Stimulated activated CD4-positive, alpha-beta T cell treated with anti-CD3 and anti-CD28 coated beads, TNF-alpha, amount 100 ng/mL, for 1 hour (primary cell): ENCODE measurements around the gene MSS51.

Experiments
- DNase-seq, 3 donors: peaks; one replicate each; pipeline ENCODE4 v3.0.0-alpha.2; 2020; ENCODE audit warnings: low read depth in 3 of 3, low spot score in 1 of 3

MSS51 gene

GRCh38 chr10:73433538-73433867, at the start of gene MSS51:
Gene MSS51, minus strand, starts transcription at chr10:73433561. Its CDS starts 5,277 bp downstream, at chr10:73428284.
- no peak for DNase-seq

- no peak for DNase-seq
These were observed 46.8 kb upstream of the MSS51 start for GRCh38 chr10:73480158-73480557.

DNA sequence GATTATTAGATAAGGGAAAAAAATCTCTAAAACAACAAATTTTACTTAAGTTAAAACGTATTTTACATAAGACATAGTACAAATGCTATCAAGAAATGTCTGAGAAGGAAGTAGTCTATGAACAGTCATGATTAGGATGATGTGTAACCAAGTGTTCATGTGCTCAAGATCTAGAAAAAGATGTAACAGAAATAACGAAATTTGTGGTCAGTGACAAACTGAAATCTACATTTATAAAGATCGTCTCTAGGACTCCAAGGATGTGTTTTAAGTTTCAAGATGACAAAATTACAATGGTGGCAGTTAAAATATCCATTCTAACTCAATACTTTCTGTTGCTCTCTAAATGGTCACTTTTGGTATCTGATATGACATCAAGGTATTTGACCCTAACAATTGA, 45.3 kb upstream of the MSS51 start:
- no peak for DNase-seq

DNA sequence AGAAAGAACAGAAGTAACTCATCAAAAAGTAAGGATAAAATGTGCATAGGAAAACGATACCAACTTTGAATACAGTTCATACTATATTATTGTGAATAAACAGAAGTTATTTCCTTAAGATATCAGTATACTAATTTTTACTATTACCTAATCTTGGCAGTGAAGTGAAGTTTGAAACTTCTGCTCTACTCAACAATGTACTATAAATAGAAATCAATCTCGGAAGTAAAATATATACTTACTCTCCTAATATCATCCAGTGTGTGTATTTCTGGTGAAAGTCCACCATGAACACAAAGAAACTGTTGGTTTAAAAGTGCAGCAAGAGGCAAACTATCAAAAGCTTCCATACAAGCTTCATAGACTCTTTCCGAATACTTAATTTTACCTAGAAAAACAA, 37.9 kb upstream of the MSS51 start:
- DNase-seq: no peak

DNA sequence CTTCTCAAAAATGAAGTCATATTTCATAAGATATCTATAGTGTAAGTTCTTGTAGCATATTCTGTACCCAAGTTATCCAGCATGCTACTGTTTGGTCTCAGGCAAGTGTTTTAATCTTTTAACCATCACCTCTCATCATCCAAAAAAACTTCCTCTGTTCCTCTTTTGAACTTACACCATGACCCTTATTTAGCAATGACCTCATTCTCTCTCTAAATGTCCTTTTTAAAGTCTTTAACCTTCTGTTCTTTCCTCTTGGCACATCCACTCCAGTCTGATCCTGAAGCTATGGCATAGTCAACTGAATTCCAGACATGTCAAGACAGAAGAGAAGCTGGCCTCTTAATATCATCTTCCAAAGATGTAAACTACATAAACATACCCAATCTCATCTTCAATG, 36.2 kb upstream of the MSS51 start:
- DNase-seq: no peak

- no peak for DNase-seq
These were observed 33.8 kb upstream of the MSS51 start for GRCh38 chr10:73467206-73467605.

DNA sequence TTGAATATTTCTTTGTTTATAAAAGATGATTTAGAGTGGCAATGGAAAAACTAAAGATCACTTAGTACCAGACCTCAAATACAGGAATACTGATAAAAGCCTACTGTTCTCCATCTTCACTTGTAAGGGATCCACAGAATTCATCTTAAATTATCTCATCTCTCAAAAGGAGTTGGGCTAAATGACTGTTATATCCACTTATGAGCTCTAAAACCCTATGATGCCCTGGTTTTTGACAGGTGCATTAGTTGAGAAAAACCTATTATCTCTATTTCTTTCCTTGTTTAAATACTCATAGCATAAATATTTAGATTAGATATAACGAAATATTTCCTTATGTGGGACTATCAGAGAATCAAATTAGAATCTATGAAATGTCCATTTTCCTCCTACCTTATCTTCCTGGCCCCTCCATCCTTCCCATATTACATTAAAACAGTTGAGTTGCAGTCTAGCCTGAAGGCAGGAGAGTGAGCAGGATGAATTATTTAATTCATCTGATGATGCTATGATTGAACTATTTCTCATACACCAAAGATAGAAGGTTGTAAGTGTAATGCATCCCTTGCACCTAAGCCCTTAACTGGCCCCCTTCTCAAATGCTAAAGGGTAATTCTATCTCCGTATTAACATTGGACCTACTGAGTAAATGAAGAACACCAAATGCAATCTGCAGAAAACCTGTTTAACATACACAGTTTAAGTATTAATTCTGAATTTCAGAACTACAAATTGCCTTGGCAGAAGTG, 32.8 kb upstream of the MSS51 start:
- no peak for DNase-seq

GRCh38 chr10:73460897-73461296, 27.5 kb upstream of the MSS51 start:
- no peak for DNase-seq

DNA sequence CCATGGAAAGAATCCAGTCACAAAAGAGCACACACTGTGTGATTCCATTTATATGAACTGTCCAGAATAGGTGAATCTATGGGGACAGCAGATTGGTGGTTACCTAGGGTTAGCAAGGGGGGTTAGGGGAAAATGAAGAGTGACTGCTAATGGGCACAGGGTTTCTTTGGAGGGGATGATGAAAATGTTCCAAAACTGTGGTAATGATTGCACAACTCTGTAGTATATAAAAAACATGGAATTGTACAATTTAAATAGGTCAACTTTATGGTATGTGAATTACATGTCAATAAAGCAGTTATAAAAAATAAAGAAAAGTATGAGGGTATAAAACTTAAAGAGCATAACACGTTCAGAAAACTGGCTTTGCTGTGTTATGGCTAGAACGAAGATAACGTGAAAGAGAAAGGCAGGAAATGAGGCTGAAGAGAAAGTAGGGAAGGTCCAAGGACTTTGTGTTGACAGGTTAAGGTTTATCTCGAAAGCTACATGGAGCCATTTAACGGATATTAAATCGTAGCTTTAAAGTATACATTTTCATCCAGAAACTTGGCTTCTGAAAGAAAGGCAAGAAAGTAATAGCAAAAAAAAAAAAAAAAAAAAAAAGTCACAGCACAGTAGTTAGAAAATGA, 26.4 kb upstream of the MSS51 start:
- no peak for DNase-seq

- DNase-seq: no peak
These were observed 23.0 kb upstream of the MSS51 start for GRCh38 chr10:73456187-73456890.

DNA sequence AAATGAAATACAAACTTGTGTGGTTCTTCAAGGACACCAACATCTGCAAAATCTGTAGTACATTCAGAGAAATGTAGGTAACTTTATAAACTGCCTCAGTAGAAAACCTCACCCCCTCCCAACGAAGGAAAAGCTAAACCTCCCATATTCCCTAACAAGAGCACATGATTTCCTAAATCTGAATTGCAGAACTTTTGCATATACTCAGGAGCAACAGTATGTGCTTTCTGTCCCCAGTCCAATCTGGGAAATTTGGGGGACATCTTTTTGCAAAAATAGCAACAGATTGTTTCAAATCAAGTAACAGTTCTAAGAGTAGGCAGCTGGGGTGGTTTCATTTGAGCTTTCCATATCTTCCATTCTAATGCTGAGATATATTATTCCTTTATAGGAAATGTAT, 15.8 kb upstream of the MSS51 start:
- no peak for DNase-seq

DNA sequence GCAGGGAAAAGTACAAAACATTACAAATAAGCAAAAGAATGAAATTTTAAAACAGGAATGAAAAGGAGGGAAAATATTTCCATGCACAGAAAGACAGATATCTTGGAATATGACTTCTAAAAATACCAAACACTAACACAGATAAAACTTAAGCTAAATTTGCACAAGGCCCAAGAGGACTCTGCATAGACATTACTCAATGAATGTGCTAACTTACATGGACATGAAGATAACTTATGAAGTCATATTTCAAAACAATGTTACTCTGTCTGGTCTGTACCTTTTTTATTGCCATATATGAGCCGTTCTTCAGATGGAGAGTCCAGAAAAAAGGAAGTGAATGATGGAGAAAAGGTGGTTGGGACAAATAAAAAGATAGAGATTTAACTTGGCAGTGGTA, 15.0 kb upstream of the MSS51 start:
- no peak for DNase-seq

DNA sequence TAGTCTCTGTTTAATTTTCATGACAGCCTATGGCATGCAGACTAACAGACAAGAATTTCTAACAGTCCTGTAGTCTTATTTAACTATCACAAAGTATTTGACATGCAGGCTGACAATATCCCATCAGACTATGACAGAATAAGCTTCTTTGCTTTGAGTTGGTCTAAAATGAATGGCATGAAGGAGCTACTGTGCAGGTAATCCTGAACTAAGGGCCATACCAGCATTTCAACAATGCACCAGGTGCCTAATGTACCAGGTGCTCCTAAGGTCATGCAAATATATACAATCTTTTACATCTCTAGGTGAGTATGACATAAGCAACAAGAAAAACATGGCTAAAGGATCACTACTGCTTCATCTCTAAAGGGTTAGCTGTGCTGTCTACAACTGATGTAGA, 13.6 kb upstream of the MSS51 start:
- no peak for DNase-seq

DNA sequence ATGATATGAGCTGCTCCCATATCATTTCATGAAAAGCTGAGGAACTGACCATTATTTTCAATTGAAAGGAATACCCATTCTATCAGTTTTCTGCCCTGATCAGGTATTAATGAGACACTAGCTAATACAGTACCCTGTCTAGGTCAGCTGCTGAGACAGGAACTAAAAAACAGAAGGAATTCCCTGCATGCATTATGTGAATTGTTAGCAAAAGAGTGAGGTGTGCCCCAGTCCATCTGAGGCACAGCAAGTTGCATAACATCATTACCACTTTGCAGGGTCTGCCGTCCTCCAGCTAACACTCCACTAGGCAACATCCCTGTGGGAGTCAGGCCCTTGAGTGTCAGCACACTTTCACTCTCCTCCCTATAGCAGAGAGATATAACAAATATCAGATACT, 11.1 kb upstream of the MSS51 start:
- DNase-seq: no peak

DNA sequence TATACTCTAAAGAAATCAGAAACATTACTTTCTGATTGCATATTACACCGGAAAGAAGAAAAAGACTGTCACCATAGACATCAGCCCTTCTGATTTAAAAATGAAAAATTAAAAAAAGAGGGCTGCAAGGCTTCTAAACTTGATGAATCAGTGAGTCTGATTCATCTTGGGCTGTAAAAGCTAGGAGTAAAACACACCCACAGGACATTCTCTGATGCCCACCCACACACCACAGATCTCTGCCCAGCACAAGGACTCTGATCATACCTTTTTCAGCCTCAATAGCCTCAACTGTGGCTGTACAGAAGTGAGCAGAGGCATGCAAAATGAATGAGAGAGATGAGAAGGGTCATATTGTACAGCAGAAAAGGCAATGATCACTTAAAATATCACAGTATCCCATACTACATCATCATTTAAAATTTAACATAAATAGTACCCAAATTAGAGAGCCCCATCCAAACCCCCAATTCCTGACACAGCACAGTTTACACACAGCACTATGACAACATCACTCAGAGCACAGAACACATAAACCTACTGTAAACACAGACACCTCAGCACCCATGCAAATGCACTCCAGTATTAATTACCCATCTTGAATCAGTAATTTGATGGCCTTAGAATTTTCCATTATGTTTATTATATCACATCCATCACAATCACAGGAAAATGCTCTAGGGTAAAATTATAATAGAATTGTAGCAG, 6.4 kb upstream of the MSS51 start:
- no peak for DNase-seq

- DNase-seq: no peak
These were observed 5.7 kb upstream of the MSS51 start for GRCh38 chr10:73439055-73439454.

DNA sequence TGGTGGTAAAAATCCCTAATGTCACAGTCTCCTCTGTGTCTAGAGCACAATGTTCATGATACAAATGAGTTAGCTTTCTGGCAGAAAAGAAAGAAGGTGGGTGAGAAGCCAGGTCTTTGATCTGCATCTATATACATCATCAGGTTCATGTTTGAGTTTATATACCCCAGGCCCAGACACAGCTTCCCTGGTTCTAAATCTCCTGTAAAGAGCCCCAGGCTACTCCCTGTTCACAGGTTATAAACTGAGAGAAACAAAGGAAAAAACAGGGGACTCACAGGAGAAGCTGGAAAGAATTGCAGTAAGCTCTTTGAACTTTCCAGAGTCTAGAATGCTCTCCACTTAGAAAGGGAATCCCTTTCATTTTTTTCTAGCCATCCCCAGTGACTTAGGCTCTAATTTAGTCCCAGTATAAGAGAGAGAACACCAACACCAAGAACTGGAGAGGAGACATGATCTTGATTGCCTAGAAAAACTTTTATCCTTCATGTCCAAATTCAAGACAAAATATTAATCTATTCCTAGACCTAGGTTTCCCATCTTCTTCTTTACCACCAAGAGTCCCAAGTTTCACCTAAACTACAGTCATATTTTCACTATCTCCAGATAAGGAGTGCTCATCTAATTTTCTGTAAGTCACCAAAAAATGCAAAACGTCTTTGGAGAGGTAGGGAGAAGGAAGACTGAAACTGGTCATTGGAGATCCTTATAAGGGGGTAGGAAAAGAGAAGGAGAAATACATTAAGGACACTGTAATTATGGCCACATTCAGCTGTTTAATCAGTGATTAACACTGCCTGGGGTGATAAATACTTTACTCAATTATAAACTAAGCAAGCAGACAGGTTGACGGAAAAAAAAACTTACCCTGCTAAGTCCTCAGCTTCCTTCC, 469 bp downstream of the MSS51 start:
- DNase-seq: no peak

DNA sequence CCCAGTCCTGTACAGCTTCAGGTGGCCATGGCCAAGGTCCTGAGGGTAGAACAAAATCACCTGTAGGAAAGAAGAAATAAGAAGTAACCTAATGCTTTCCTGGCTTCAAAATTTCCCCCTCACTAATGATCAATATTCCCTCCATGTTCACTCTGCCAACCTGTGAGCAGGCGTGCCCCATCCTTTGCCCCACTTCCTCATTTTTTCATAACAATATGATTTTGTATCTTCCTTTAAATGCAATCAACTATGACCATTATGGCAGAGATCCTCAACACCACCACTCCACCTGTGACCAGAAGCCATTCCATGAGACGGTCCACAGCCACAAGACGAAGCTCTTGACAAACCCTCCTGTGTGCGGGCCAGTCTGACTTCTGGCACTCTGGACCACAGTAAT, 7.0 kb downstream of the MSS51 start:
- no peak for DNase-seq

GRCh38 chr10:73424478-73424877, 8.9 kb downstream of the MSS51 start:
- DNase-seq: no peak

DNA sequence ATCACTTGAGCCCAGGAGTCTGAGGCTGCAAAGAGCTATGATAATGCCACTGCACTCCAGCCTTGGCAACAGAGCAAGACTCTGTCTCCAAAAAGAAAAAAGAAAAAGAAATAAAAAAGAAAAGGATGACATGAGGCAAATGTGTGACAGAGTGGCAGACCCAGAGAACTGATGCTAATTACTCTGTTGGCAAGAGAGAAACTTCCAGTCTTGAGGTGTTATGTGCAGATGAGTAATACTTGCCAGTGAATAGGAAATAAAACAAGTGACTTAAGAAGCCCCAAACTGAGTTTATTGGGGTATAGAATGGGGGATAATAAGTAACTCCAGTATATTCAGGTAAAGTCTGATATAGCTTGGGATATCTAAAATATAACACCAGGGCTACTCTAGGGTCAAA, 10.1 kb downstream of the MSS51 start:
- DNase-seq: no peak

DNA sequence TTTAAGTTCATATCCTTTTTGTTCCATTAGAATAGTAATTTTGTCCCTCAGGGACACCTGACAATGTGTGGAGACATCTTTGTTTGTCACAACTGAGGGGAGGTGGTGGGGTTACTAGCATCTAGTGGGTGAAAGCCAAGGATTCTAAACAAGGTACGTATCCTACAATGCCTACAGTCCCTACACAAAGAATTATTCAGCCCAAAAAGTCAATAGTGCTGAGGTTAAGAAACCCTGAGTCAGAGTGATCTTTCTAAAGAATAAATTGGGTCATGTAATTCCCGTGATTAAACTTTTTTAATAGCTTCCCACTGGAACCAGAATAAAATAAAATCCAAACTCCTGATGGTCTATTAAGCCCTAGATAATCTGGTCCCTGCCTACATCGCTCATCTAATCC, 16.8 kb downstream of the MSS51 start:
- DNase-seq: no peak
